Activated effector memory CD4-positive, alpha-beta T cell treated with Interleukin-2 at 50 U/mL for 16 hours (primary cell): ENCODE data around the gene ACTR1B.
"Not testable (repeated sequence)": the region's sequence is repeated elsewhere in the genome, so short reads cannot be mapped to it uniquely, and the experiment has no call there.

ENCODE experiments used
- DNase-seq: peaks from one replicate; pipeline ENCODE4 v3.0.0-alpha.2; 2020

Gene ACTR1B

GRCh38 chr2:97608745-97609144 lies 55.1 kb downstream of the ACTR1B start:
- not testable (repeated sequence) for DNase-seq
